ENCODE results near the gene FAAH. TPM values are rescaled to one million over a fixed set of nuclear protein-coding genes. Genes with fewer than 3 reads are reported as not detected.
A peak's percentile ranks its signal among the peaks of the same experiment; 100 is the strongest.

Gene FAAH
- total RNA-seq, 1 donor from 2014 or later = 17.4 TPM

DNA sequence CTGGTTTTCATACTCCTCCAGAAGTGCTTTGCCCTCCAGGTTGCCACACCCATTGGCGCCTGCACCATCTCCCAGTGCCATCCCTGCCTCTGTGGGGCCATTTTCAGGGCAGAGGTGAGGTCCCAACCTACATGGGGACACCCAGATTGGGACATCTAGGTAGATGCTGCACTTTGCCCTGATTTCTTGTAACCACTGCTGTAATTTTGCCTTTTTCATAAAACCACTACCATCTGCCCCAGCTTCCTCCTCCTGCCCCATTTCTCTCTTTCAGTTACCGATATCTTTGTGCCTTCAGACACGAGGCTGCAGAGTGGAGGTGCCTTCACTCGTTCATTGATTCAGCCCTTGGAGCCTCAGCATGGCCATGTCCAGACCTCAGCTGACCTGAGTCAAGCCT is 21.4 kb downstream of the FAAH start:
- H3K27ac Mint-ChIP-seq (ENCODE audit: unreplicated experiment) = peak overlapping the region; percentile 88
- H3K36me3 Mint-ChIP-seq (ENCODE audit: low read depth) = peaks cover 2% of the 10 kb centered on the region
- H3K4me3 Mint-ChIP-seq = no peak overlapping the region
- no peaks in the 10 kb centered on the region for H3K9me3 Mint-ChIP-seq
- peaks cover 4% of the 10 kb centered on the region for H3K4me1 Mint-ChIP-seq
- TF ChIP-seq, protein P1, sequence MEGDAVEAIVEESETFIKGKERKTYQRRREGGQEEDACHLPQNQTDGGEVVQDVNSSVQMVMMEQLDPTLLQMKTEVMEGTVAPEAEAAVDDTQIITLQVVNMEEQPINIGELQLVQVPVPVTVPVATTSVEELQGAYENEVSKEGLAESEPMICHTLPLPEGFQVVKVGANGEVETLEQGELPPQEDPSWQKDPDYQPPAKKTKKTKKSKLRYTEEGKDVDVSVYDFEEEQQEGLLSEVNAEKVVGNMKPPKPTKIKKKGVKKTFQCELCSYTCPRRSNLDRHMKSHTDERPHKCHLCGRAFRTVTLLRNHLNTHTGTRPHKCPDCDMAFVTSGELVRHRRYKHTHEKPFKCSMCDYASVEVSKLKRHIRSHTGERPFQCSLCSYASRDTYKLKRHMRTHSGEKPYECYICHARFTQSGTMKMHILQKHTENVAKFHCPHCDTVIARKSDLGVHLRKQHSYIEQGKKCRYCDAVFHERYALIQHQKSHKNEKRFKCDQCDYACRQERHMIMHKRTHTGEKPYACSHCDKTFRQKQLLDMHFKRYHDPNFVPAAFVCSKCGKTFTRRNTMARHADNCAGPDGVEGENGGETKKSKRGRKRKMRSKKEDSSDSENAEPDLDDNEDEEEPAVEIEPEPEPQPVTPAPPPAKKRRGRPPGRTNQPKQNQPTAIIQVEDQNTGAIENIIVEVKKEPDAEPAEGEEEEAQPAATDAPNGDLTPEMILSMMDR (conservative IDR thresholded peaks at IDR 0.05) = no peak
- no peak for DNase-seq (ENCODE audit: low read depth, low spot score)
- H3K27me3 Mint-ChIP-seq (ENCODE audit: low read depth) = peaks cover 2% of the 10 kb centered on the region

DNA sequence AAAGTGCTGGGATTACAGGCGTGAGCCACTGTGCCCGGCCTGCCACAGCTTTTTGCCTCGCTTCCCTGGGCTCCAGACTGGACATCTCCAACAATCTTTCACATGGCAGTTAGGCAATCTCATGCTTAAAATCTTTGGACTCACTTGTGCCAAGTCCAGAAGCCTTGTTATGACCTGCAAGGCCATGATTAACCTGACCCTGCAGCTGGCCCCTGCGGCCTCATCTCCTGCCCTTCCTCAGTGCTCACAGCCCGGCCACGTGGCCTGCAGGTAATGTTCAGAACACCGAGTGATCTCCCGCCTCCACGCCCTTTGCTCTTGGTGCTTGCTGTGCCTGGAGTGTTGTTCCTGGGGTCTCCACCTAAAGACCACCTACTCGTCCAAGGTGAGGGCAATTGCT is 24.9 kb downstream of the FAAH start:
- Mint-ChIP-seq H3K4me3 (no peak overlapping the region), H3K9me3 (no peaks in the 10 kb centered on the region), H3K27ac (ENCODE audit: unreplicated experiment) (no peak overlapping the region), H3K4me1 (peaks cover 4% of the 10 kb centered on the region), H3K27me3 (ENCODE audit: low read depth) (peaks cover 6% of the 10 kb centered on the region), H3K36me3 (ENCODE audit: low read depth) (peaks cover 2% of the 10 kb centered on the region)
- TF ChIP-seq, protein P1 (conservative IDR thresholded peaks at IDR 0.05) = no peak
- no peak for DNase-seq (ENCODE audit: low read depth, low spot score)

DNA sequence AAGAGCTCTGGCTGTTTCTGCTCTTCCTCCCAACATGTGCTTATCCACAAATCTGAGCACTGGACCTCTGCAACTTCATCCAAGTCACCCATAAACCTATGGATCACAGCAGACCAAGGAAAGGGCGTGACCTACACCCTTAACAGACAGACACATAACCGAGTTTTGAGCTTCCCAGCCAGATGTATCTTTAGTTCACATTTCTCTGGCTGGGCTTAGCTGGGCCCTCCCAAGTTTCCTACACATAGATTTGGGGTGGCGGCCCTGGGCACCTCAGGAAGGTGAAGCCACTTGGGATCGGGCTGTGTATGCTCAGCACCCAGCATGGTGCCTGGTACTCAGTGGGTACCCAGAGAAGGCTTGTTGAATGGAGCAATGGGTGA is 26.4 kb downstream of the FAAH start:
- peaks cover 4% of the 10 kb centered on the region for H3K4me1 Mint-ChIP-seq
- DNase-seq (ENCODE audit: low read depth, low spot score) = no peak
- H3K36me3 Mint-ChIP-seq (ENCODE audit: low read depth) = peaks cover 2% of the 10 kb centered on the region
- peaks cover 6% of the 10 kb centered on the region for H3K27me3 Mint-ChIP-seq (ENCODE audit: low read depth)
- no peak overlapping the region for H3K4me3 Mint-ChIP-seq
- TF ChIP-seq, protein P1 (conservative IDR thresholded peaks at IDR 0.05) = no peak
- no peak overlapping the region for H3K27ac Mint-ChIP-seq (ENCODE audit: unreplicated experiment)
- no peaks in the 10 kb centered on the region for H3K9me3 Mint-ChIP-seq

DNA sequence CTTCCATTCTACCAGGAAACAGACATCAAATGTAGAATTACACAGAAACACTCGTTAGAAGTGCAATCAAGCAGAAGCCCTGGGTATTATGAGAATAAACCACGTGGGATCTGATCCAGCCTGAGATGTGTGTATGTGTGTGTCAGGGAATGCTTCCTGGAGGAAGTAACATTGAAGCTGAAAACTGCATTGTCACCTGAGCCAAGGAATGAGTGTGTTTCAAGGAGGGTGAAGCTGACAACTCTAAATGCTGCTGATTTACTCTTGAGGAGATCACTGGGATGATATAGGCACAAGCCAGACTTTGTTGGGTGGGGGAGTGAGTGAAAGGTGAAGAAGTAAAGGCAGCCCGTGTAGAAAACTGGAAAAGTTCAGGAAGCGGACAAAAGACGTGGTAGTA is 27.6 kb downstream of the FAAH start:
- H3K27me3 Mint-ChIP-seq (ENCODE audit: low read depth) = peaks cover 6% of the 10 kb centered on the region

DNA sequence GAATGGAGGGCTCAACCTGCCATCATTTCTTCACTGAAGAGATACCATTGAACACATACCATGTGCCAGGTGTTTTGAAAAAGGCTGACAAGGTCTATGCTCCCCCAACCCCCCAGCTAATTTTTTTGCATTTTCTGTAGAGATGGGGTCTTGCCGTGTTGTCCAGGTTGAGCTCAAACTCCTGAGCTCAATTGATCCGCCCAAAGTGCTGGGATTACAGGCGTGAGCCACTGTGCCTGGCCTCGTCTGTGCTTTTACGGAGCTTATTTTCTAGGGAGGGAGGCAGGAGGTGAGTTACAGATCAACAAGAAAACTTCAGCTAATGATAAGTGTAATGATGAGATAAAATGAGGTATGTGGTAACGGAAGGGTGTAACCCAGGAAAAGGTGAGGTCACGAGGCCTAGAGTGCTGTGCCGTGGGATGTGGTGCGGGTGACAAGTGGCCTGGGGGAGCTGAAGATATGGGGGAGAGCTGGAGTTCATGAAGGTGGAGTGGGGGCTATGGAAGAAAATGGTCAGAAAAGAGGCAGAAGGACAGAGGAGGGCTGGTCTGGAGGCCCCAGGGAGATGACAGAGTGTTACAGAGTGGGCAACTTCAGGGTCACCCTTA is 28.2 kb downstream of the FAAH start:
- no peaks in the 10 kb centered on the region for H3K36me3 Mint-ChIP-seq (ENCODE audit: low read depth)

More for the DNA sequence above, 27.6 kb downstream of the FAAH start:
- Mint-ChIP-seq H3K4me1 (peaks cover 4% of the 10 kb centered on the region), H3K9me3 (no peaks in the 10 kb centered on the region), H3K4me3 (no peak overlapping the region), H3K27ac (ENCODE audit: unreplicated experiment) (no peak overlapping the region), H3K36me3 (ENCODE audit: low read depth) (no peaks in the 10 kb centered on the region)
- no peak for DNase-seq (ENCODE audit: low read depth, low spot score)
- TF ChIP-seq, protein P1 (conservative IDR thresholded peaks at IDR 0.05) = no peak

More for the DNA sequence above, 28.2 kb downstream of the FAAH start:
- DNase-seq (ENCODE audit: low read depth, low spot score) = no peak
- Mint-ChIP-seq H3K27me3 (ENCODE audit: low read depth) (peaks cover 6% of the 10 kb centered on the region), H3K9me3 (no peaks in the 10 kb centered on the region), H3K27ac (ENCODE audit: unreplicated experiment) (no peak overlapping the region), H3K4me3 (no peak overlapping the region), H3K4me1 (peaks cover 4% of the 10 kb centered on the region)
- TF ChIP-seq, protein P1 (conservative IDR thresholded peaks at IDR 0.05) = no peak
